ENCODE measurements around the gene ACAD9.
"Not testable (repeated sequence)": the region's sequence is repeated elsewhere in the genome, so short reads cannot be mapped to it uniquely, and the experiment has no call there.

Gene ACAD9
- 40.5 to 80.7 reads per million in 2 donors for total RNA-seq

DNA sequence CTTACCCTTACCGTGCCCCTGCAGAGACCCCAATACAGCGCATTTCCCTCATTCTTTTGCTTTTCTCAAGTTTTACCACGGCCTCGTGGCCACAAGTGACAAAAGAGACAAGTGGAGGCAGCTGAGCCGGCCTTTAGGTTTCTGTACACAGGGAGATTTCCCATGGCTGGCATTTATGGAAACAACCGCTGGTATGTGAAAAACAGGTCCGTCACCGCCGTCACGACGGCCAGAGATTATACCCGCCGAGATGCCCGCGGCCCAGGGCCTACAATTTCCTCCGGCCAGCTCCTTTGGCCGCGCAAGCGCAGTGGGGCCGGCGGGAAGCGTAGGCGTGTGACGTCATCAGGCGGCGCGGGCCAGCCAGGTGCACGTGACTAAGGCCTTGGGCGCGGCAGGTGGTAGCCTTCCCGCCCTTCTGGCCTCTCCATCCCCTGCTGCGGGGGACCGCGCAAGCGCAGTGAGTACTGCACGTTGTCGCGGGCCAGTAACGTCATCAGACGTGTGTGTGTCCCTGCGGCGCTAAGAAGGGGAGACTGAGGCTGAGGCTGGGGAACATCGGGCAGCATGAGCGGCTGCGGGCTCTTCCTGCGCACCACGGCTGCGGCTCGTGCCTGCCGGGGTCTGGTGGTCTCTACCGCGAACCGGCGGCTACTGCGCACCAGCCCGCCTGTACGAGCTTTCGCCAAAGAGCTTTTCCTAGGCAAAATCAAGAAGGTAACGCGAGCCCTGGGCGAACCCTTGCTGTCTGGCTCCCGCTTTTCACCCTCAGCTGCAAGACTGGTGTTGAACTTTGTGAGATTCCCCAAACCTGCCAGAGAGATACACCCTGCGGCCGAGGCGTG is at the start of gene ACAD9:
TSS of gene ACAD9 (plus strand) at position 496 of the 845 bp plus-strand sequence. CDS start at position 568, 72 bp downstream.
- peak; percentile 95 for DNase-seq

DNA sequence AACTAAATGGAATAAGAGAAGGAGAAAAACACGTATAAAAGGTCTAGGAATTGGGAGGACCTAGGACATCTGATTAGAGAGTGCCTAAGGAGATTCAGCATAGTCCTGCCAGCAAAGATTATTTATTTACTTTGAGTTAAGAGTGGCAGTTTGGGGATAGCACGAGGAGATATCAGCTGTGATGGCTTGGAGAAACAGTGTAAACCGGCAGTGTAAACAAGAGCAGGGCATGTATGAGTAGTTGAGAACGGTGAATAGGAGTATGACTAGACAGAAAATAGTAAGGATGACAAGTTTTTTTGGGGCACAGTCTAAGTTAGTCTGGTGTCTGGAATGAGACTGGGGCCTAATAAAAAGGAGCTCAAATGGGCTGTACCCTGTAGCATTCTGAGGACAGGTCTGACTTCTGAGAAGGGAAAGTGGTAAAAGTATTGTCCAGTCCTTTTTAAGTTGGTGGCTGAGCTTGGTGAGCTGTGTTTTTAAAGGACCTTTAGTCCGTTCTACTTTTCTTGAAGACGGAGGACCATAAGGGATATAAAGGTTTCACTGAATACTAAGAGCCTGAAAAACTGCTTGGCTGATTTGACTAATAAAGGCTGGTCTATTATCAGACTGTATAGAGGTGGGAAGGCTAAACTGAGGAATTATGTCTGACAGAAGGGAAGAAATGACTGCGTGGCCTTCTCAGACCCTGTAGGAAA is 49.3 kb upstream of the ACAD9 start:
- not testable (repeated sequence) for DNase-seq

- DNase-seq: not testable (repeated sequence)
Observed at GRCh38 chr3:128830762-128831161, 48.7 kb upstream of the ACAD9 start.

GRCh38 chr3:128832979-128833378 is 46.4 kb upstream of the ACAD9 start:
- not testable (repeated sequence) for DNase-seq

DNA sequence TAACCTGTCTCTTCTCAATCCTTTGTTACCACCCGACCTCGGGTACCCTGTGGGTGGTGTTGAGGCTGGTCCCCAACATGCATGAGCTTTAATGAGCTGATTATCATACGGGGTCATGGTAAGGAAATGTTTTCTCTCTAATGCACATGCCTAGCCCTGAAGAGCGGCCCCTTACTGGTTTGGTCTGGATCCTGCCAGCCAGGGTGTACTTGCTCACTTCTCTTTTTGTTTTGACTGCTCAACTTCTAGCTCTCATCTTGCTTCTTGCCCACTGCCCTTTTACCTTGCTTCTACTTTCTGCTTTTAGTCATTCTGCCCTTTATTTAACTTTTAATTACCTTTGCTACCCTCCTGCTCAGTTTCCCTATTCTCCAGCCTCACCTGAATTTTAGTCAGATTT is 44.3 kb upstream of the ACAD9 start:
- no peak for DNase-seq

DNA sequence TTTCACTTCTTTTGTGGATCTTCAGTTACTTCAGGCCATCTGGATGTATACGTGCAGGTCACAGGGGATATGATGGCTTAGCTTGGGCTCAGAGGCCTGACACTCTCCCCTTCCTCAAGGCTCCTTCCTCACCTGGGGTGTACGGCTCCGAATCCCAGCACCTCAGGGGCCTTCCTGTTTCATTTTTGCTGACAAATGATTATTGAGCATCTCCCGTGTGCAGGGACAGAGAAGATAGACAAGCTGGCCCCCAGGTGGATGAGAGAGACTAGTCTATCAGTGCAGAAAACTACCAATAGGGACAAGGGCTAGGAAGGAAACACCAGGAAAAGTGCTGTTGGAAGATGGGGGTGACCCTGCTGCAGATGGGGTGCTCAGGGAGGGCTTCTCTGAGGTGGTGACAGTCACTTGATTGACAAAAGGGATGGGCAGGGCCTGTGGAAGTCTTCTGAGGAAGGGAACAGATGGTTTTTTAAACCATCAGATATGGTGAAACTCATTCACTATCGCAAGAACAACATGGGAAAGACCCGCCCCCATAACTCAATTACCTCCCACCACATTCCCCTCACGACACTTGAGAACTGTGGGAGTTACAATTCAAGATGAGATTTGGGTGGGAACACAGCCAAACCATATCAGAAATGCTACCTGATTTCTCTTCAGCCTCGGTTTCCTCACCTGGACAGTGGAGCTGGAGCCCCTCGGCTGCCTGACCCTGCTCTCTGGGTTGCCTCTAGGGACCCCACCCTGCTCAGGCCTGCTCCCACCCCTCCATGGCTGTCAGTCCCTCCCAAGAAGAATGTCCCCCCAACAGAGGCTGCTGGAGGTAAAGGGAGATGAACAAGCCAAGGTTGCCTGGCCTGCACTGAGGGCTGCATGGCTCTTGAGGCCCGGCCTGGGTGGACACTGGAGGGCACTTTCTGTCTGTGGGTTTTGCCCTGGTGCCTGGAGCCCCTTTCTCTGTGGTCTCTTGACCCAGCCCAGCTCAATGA is 37.2 kb upstream of the ACAD9 start:
- DNase-seq: no peak

GRCh38 chr3:128844502-128844901 is 34.9 kb upstream of the ACAD9 start:
- no peak for DNase-seq

DNA sequence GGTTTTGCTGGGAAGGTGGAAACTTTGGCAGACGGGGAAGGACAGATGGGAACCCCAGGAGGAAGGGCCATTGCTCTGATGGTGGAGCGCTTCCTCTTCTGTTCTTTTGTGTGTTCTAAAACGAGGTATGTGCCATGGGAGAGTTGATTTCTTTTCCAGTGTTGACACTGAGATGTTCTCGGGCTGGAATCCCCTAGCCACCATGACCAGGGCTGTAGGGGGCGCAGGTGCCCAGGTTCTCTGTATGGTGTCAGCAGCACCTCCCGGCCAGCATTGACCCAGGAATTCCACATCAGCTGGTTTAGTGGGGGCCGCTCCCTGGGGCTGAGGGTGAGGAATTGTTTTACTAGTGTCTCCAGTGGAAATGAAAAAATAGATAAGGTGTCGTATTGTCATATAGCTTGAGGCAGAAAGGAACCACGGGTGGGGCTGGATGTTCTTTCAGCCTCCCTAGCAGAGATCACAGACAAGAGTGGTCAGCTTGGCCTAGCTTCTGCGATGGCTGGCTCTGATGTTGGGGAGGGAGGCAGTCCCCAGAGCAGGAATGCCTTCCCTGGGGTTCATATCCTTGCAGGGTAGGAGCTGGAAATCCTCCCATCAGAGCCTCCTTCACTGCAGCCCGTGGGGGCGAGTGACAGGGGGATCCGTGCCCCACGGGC is 34.2 kb upstream of the ACAD9 start:
- no peak for DNase-seq

GRCh38 chr3:128845778-128846485 is 33.5 kb upstream of the ACAD9 start:
- peak; percentile 71 for DNase-seq

GRCh38 chr3:128846486-128846891 is 32.9 kb upstream of the ACAD9 start:
- DNase-seq: no peak

GRCh38 chr3:128847666-128848370 is 31.6 kb upstream of the ACAD9 start:
- DNase-seq: no peak

- DNase-seq: no peak
Observed at GRCh38 chr3:128848936-128849335, 30.5 kb upstream of the ACAD9 start.

DNA sequence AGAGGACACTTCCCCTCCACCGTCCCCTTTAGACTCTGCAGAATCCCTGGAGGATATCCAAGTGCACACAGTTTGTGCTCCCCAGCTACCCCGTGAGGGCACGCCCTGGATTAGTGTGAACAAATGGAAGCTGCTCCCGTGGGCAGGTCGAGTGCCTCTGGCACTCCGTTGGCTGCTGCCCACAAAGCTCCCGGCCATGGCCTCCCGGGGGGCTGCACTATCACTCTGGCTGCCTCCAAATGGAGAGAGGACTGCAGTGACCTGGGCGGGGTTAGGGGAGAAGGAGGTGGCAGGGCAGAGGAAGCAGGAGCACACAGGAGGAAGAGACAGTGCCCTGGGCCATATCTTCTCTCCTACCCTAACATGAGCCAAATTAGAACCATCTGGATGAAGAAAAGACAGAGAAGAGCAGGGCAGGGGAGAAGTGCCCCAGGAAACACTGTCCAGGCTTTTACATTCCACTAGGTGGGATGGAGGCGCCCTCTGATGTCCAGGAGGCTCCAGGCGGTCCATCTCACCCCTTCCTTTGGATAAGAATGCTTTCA is 29.4 kb upstream of the ACAD9 start:
- no peak for DNase-seq

DNA sequence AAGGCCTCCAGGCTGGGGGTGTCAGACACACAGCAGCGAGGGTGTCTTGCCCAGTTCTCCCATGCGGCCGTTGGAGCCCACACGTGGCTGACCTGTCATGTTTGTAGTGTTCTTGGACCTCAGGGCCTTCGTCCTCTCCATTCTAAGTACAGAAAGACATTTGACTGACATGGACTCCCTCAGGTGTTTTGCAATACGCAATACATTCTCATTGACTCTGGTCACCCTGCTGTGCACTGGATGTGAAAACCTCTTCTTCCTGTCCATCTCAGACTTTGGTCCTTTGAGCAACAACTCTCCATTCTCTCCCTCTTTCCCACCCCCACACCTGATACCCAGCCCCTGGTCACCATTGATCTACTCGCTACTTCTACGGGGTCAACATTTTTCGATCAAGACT is 28.9 kb upstream of the ACAD9 start:
- no peak for DNase-seq

GRCh38 chr3:128851601-128852000 is 27.8 kb upstream of the ACAD9 start:
- no peak for DNase-seq

GRCh38 chr3:128853826-128854225 is 25.6 kb upstream of the ACAD9 start:
- no peak for DNase-seq

- no peak for DNase-seq
Observed at GRCh38 chr3:128854475-128854874, 24.9 kb upstream of the ACAD9 start.

DNA sequence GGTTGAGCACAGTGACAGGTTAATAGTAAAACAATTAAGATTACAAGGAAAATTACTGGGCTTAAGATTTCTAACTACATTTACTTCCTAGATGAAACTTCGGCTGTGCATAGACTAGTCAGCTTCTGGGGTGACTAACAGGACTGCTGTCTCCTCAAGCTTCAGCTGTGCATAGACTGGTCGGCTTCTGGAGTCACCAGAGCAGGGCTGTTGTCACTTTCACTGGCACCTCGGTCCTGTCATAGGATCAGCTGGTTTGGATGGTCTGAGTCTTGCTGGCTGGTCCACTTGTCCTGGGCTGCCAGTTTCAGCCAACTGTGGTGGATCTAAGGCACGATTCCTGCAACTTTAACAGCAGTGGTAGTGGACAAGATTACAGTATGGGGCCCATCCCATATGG is 23.9 kb upstream of the ACAD9 start:
- DNase-seq: no peak

GRCh38 chr3:128858167-128858566 is 21.3 kb upstream of the ACAD9 start:
- no peak for DNase-seq

- DNase-seq: no peak
Observed at GRCh38 chr3:128859630-128860029, 19.8 kb upstream of the ACAD9 start.

- no peak for DNase-seq
Observed at GRCh38 chr3:128861491-128861890, 17.9 kb upstream of the ACAD9 start.
